Raji (cell line): ENCODE results near the gene B3GAT2.

Experiments
- POLR2A ChIP-seq: IDR thresholded peaks from 2 replicates; pipeline ENCODE4 v1.6.1; 2011; ENCODE audit warnings: low read depth, low read length, control low read depth; ENCODE audit not compliant: insufficient read depth

The B3GAT2 gene

GRCh38 chr6:70956451-70957283 lies at the start of gene B3GAT2:
TSS of gene B3GAT2 (minus strand) at chr6:70957060. CDS start at chr6:70956429, 631 bp downstream.
- no peak for TF ChIP-seq POLR2A

- no peak for TF ChIP-seq POLR2A
Measured at GRCh38 chr6:70998148-70998547, 41.3 kb upstream of the B3GAT2 start.

- TF ChIP-seq POLR2A = no peak
Measured at GRCh38 chr6:70997379-70997778, 40.5 kb upstream of the B3GAT2 start.

- no peak for TF ChIP-seq POLR2A
Measured at GRCh38 chr6:70996106-70996505, 39.2 kb upstream of the B3GAT2 start.

- TF ChIP-seq POLR2A = no peak
Measured at GRCh38 chr6:70995411-70995810, 38.6 kb upstream of the B3GAT2 start.

DNA sequence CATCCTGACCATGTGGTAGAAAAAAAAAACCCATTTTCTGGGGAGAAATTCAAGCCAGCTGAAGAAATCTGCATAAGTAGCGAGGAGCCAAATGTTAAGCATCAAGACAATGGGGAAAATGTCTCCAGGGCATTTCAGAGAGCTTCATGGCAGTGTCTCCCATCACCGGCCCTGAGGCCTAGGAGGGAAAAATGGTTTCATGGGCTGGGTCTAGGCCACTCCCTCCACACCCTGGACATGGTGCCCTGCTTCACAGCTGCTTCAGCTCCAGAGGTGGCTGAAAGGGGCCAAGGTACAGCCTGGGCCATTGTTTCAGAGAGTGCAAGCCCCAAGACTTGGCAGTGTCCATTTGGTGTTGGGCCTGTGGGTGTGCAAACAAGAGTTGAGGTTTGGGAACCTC lies 34.4 kb upstream of the B3GAT2 start:
- no peak for TF ChIP-seq POLR2A

DNA sequence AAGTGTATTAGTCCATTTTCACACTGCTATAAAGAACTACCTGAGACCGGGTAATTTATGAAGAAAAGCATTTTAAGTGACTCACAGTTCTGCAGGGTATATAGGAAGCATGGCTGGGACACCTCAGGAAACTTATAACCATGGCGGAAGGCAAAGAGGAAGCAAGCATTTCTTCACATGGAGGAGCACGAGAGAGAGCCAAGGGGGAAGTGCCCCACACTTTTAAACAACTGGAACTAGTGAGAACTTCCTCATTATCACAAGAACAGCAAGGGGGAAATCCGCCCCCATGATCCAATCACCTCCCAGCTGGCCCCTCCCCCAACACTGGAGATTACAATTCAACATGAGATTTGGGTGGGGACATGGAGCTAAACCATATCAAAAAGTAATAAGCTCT lies 28.3 kb upstream of the B3GAT2 start:
- no peak for TF ChIP-seq POLR2A

DNA sequence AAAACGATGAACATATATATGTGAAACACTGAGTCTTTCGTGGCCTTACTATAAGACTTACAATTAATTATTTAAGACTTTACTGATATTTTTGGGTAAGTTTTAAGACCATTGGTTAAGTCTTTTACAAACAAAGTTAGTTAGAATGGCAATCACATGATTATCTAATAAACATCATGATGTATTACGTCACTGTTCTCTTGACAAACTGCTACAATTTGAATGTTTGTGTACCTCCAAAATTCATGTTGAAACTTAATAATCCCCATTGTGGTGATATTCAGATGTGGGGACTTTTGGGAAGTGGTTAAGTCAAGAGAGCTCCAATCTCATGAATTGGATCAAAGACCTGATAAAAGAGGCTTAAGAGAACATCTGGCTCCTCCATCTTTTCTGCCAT lies 25.9 kb upstream of the B3GAT2 start:
- no peak for TF ChIP-seq POLR2A

DNA sequence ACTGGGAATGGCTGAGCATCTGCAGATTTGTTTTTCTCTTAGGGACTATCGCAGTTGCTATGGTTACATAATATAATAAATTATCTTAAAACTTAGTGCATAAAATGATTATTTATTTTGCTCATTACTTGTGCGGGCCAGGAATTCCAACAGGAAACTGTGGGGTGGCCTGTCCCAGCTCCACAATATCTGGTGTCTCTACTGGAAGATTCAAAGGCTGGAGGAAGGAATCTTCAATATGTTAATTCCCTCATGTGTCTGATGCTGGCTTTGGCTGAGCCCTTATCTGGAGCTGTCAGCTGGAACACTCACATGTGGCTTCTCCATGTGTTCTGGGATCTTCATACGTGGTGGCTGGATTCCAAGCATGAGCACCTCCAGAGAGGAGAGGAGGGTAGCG lies 23.9 kb upstream of the B3GAT2 start:
- TF ChIP-seq POLR2A = no peak

DNA sequence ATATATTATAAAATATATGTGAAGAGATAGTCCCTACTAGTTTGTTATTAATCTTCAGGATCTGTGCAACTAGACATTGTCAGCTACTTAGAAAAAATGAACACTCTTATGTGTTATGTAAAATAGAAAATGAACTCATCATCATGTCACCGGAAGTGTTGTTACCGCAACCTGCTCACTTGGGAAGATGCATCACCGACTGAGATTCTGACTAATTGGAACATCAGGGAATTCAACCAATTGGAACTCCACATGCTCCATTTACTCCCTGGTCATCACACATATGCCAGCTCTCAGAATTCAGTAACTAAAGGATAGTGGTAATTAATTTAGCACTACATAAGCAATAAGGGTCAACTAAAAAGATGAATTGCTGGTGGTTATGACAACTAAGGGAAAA lies 16.7 kb upstream of the B3GAT2 start:
- TF ChIP-seq POLR2A = no peak

GRCh38 chr6:70967049-70967448 lies 10.2 kb upstream of the B3GAT2 start:
- no peak for TF ChIP-seq POLR2A

DNA sequence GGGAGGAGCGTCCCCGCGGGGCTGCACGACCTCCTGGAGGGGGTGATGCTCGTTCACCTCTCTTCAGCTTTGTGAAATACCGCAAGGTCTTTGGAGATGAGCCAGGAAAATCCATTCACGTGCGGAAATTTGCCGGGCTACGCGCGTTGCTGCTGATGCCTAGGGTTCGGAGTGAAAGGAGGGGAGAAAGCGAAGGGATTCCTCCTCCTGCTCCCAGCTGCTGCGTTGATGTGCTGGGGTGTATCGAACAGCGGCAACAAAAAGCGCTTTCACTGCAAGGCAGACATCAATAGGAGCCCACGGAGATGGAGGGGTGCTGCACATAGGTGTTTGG lies 391 bp upstream of the B3GAT2 start:
- no peak for TF ChIP-seq POLR2A

DNA sequence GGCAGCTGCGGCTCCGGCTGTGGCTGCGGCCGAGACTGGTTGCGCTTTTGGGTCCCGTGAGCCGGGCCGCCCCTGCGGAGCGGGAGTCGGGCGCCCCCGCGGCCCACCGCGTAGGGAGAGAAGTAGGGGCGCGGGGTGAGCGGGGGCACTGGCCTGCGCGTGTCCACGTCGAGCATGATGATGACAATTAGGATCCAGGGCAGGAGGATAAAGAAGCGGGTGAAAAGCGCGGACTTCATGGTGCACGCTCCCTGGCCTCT lies 739 bp downstream of the B3GAT2 start:
- TF ChIP-seq POLR2A = no peak

DNA sequence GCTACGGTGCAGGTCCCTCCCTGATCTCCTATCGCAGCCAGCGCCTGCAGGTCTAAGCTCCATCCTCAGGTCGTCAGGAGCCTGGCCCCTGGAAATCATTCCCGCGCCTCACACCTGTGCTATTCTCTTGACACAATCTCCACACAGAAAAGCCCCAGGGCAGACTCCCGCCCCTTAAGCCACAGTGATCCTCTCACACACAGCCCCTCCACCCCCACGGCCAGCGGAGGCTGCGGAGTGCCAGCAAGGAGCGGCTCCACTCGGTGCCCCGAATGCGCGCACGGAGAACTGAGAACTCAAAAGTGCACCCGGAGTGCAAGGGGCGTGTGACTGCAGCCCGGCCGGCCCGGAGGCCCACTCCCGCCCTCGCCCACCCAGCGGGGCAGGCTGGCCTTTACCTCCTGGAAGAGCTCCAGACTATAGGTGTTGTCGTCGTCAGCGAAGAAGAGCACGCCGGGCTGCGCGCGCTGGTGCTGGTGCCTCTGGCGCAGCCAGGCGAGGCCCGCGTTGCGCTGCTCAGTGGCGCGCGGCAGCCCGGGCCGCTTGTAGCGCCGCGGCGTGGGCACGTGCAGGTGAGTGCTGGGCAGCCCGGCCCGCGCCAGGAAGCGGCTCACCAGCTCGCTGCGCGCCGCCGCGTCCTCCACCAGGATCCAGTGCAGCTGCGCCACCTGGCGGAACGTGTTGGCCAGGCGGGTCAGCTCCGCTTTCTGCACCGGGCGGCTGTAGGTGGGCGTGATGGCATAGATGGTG lies 1.2 kb downstream of the B3GAT2 start:
- no peak for TF ChIP-seq POLR2A

GRCh38 chr6:70954750-70955149 lies 2.1 kb downstream of the B3GAT2 start:
- no peak for TF ChIP-seq POLR2A

DNA sequence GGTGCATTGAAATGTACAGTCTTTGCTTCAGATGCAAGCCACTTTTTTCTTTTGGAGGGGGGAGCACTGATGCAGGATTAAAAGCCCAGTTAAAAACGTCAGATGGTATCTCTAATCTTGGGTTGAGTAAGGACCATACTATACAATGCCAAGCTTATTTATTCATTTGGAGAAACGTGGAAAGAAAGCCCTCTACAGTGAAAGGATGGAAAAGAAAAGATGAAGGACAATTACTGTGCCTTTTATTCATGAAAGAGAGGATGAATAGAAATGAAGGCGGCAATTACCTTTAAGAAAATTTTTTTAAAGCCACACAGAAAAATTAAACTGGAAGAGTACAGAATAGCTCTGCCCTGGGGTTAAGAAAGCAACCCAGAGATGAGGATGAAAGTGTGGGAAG lies 2.7 kb downstream of the B3GAT2 start:
- TF ChIP-seq POLR2A = no peak
